Loucy (cell line): ENCODE data around the gene PPIL1.

Source experiments
- H2AFZ ChIP-seq: fragments of 200-600 bp; sonication (generic); 2 replicates; pipeline ENCODE4 v1.6.0; 2016; ENCODE audit warnings: antibody characterized with exemption, mild to moderate bottlenecking, low read length, moderate library complexity
- H3F3A ChIP-seq: fragments of 200-600 bp; 2 replicates; pipeline ENCODE4 v1.6.0; 2016; ENCODE audit warnings: antibody characterized with exemption, low read depth, mild to moderate bottlenecking
- H3K27me3 ChIP-seq: fragments of 200-600 bp; sonication (generic); 2 replicates; pipeline ENCODE4 v1.6.1; 2014; ENCODE audit warnings: low read length, mild to moderate bottlenecking; ENCODE audit not compliant: insufficient read depth, poor library complexity, severe bottlenecking
- H3K36me3 ChIP-seq: fragments of 200-600 bp; sonication (generic); 2 replicates; pipeline ENCODE4 v1.6.1; 2016; ENCODE audit warnings: low read length; ENCODE audit not compliant: insufficient read depth
- H3K4me1 ChIP-seq: fragments of 200-600 bp; sonication (generic); 2 replicates; pipeline ENCODE4 v1.5.1; 2014; ENCODE audit warnings: low read length, mild to moderate bottlenecking; ENCODE audit not compliant: insufficient read depth, poor library complexity, severe bottlenecking
- H3K4me2 ChIP-seq: fragments of 200-600 bp; sonication (generic); 2 replicates; pipeline ENCODE4 v1.6.0; 2014; ENCODE audit warnings: antibody characterized with exemption, low read length, low read depth, mild to moderate bottlenecking; ENCODE audit not compliant: poor library complexity, severe bottlenecking
- H3K4me3 ChIP-seq: fragments of 200-600 bp; sonication (generic); 2 replicates; pipeline ENCODE4 v1.5.1; 2014; ENCODE audit warnings: low read length, mild to moderate bottlenecking, mixed read lengths; ENCODE audit not compliant: poor library complexity, severe bottlenecking
- H3K79me2 ChIP-seq: fragments of 200-600 bp; sonication (generic); 2 replicates; pipeline ENCODE4 v1.6.1; 2014; ENCODE audit warnings: low read length; ENCODE audit not compliant: insufficient read depth
- H3K9ac ChIP-seq: fragments of 200-600 bp; sonication (generic); 2 replicates; pipeline ENCODE4 v1.6.0; 2014; ENCODE audit warnings: mild to moderate bottlenecking, low read depth, low read length, moderate library complexity; ENCODE audit not compliant: poor library complexity, severe bottlenecking
- H3K9me2 ChIP-seq: fragments of 200-600 bp; sonication (generic); replicated peaks from 2 replicates; pipeline ENCODE4 v1.6.1; 2016; ENCODE audit warnings: low read depth, low read length, mixed read lengths
- H3K9me3 ChIP-seq: fragments of 200-600 bp; sonication (generic); 2 replicates; pipeline ENCODE4 v1.6.1; 2014; ENCODE audit warnings: mild to moderate bottlenecking, antibody characterized with exemption, low read length, low read depth; ENCODE audit not compliant: insufficient read depth
- H4K20me1 ChIP-seq: fragments of 200-600 bp; sonication (generic); 2 replicates; pipeline ENCODE4 v1.6.0; 2014; ENCODE audit warnings: antibody characterized with exemption, low read length, mild to moderate bottlenecking; ENCODE audit not compliant: insufficient read depth, poor library complexity, severe bottlenecking
- EZH2phosphoT487 ChIP-seq: fragments of 200-600 bp; IDR thresholded peaks from 2 replicates; pipeline ENCODE4 v1.6.1; 2018; ENCODE audit warnings: antibody characterized with exemption, mild to moderate bottlenecking, moderate library complexity, borderline replicate concordance
- TF ChIP-seq, protein P1 (sequence below): fragments of 200-600 bp; sonication (generic); conservative IDR thresholded peaks from 2 replicates; pipeline ENCODE4 v1.5.1; 2014; ENCODE audit warnings: mild to moderate bottlenecking, antibody characterized with exemption, low read length

The PPIL1 gene

DNA sequence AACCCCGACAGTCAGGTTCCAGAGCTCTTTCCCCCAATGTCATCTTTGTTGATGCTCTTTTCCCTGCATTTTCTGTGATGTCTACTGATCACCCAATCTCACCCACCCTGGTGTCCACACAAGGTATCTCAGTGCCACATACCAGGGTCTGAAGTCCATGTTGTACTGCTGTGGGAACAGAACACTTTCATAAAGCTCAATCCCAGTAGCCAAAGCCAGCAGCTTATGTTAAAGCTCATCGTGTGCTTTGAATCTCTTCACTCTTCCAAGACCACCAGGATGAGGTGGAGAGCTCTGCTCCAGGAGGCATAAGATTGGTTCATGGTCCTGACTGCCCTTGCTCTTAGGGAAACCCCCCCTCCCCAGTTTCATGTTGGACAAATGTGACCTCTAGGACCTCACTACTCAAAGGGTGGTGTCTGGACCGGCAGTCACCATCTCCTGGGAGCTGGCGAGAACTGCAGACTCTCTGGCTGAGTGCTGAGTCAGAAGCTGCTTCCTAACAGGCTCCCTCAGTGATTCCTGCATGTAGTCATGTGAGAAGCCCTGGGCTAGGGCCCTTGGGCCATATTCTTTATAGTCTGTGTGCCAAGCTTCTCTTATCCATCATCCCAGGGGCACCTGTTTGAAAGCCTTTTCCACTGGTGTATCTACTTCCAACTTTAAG, 22.0 kb downstream of the PPIL1 start:
- Histone ChIP-seq H3K4me1 (no peaks in the 10 kb centered on the region), H3F3A (no peaks in the 10 kb centered on the region), H3K4me2 (no peak overlapping the region), H3K9me3 (no peaks in the 10 kb centered on the region), H3K79me2 (peaks cover 12% of the 10 kb centered on the region; the same call in 1 of the 2 replicates), H3K36me3 (peaks cover 60% of the 10 kb centered on the region), H2AFZ (no peak overlapping the region), H4K20me1 (peaks cover 6% of the 10 kb centered on the region), H3K27me3 (no peaks in the 10 kb centered on the region), H3K9me2 (no peaks in the 10 kb centered on the region), H3K9ac (no peak overlapping the region), H3K4me3 (no peak overlapping the region)
- TF ChIP-seq, protein P1, sequence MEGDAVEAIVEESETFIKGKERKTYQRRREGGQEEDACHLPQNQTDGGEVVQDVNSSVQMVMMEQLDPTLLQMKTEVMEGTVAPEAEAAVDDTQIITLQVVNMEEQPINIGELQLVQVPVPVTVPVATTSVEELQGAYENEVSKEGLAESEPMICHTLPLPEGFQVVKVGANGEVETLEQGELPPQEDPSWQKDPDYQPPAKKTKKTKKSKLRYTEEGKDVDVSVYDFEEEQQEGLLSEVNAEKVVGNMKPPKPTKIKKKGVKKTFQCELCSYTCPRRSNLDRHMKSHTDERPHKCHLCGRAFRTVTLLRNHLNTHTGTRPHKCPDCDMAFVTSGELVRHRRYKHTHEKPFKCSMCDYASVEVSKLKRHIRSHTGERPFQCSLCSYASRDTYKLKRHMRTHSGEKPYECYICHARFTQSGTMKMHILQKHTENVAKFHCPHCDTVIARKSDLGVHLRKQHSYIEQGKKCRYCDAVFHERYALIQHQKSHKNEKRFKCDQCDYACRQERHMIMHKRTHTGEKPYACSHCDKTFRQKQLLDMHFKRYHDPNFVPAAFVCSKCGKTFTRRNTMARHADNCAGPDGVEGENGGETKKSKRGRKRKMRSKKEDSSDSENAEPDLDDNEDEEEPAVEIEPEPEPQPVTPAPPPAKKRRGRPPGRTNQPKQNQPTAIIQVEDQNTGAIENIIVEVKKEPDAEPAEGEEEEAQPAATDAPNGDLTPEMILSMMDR = no peak
- TF ChIP-seq EZH2phosphoT487 = no peak

- H3K79me2 ChIP-seq = 0 out of 2 replicates have a peak, but pooled peaks cover 6% of the 10 kb centered on the region
- H4K20me1 ChIP-seq = no peaks in the 10 kb centered on the region
- H3K9me3 ChIP-seq = no peaks in the 10 kb centered on the region
- H2AFZ ChIP-seq = no peak overlapping the region
- no peaks in the 10 kb centered on the region for H3K9me2 ChIP-seq
- H3K9ac ChIP-seq = no peak overlapping the region
- no peaks in the 10 kb centered on the region for H3F3A ChIP-seq
- no peak overlapping the region for H3K4me2 ChIP-seq
- H3K27me3 ChIP-seq = no peaks in the 10 kb centered on the region
- H3K36me3 ChIP-seq = peaks cover 52% of the 10 kb centered on the region
- TF ChIP-seq, protein P1 = no peak
- no peak for TF ChIP-seq EZH2phosphoT487
- H3K4me1 ChIP-seq = no peaks in the 10 kb centered on the region
- H3K4me3 ChIP-seq = no peak overlapping the region
These were observed 23.0 kb downstream of the PPIL1 start for GRCh38 chr6:36851626-36852025.

DNA sequence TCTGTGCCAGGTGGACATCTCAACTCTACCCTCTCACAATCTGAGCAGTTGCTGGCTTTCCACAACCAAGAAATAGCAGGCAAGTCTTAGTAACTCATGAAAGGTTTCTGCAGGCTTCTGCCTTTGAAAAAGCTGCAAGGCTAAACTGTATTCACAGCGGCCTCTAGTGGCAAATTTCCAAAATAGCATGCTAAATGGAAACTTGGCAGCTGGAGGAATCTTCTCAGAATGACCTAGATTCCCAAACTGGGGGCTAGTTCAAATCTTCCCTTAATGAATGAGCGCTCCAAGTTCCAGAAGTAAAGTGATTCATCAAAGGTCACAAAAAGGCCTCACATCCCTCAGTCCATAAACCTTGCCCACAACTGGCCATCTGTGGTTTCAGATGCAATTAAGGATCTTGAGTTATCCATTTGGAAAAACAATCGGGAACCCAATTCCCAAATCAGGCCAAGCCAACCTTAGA, 23.4 kb downstream of the PPIL1 start:
- no peaks in the 10 kb centered on the region for H3K9me3 ChIP-seq
- H3K27me3 ChIP-seq = no peaks in the 10 kb centered on the region
- H3K4me2 ChIP-seq = no peak overlapping the region
- H3K4me3 ChIP-seq = no peak overlapping the region
- no peaks in the 10 kb centered on the region for H3F3A ChIP-seq
- no peaks in the 10 kb centered on the region for H3K4me1 ChIP-seq
- no peaks in the 10 kb centered on the region for H3K9me2 ChIP-seq
- H2AFZ ChIP-seq = no peak overlapping the region
- H3K36me3 ChIP-seq = peaks cover 47% of the 10 kb centered on the region
- no peak overlapping the region for H3K9ac ChIP-seq
- 0 out of 2 replicates have a peak, but pooled peaks cover 1% of the 10 kb centered on the region for H3K79me2 ChIP-seq
- TF ChIP-seq, protein P1 = peak; percentile 93
- no peak for TF ChIP-seq EZH2phosphoT487
- no peaks in the 10 kb centered on the region for H4K20me1 ChIP-seq
